ENCODE measurements around the gene CENPT.
"Not testable (repeated sequence)": the region's sequence is repeated elsewhere in the genome, so short reads cannot be mapped to it uniquely, and the experiment has no call there.

CENPT gene

GRCh38 chr16:67845291-67846062 is 2.0 kb downstream of the CENPT start:
- DNase-seq, result no peak

- no peak for DNase-seq
Observed at GRCh38 chr16:67844497-67844896, 3.0 kb downstream of the CENPT start.

GRCh38 chr16:67843343-67843765 is 4.1 kb downstream of the CENPT start:
- DNase-seq, result no peak

GRCh38 chr16:67842509-67843342 is 4.8 kb downstream of the CENPT start:
- DNase-seq, result peak in 1 of 2 experiments; percentile 63

- DNase-seq, result peak; percentile 87 to 94
Observed at GRCh38 chr16:67841816-67842508, 5.5 kb downstream of the CENPT start, which contains the start of gene THAP11. TSS of gene THAP11 (plus strand) at chr16:67842320. CDS start at chr16:67842555, 235 bp downstream.

GRCh38 chr16:67841198-67841815 is 6.2 kb downstream of the CENPT start:
- DNase-seq, result no peak

- no peak for DNase-seq
Observed at GRCh38 chr16:67837811-67838210, 9.7 kb downstream of the CENPT start.

GRCh38 chr16:67837190-67837589 is 10.3 kb downstream of the CENPT start:
- DNase-seq, result not testable (repeated sequence)

- DNase-seq, result no peak
Observed at GRCh38 chr16:67834242-67834614, 13.3 kb downstream of the CENPT start.

GRCh38 chr16:67833415-67834241 is 13.9 kb downstream of the CENPT start:
- DNase-seq, result peak; percentile 41 to 81

- DNase-seq, result no peak
Observed at GRCh38 chr16:67833030-67833414, 14.5 kb downstream of the CENPT start.

GRCh38 chr16:67828651-67829050 is 18.8 kb downstream of the CENPT start:
- DNase-seq, result no peak

GRCh38 chr16:67825906-67826305 is 21.6 kb downstream of the CENPT start:
- no peak for DNase-seq

- no peak for DNase-seq
Observed at GRCh38 chr16:67825119-67825518, 22.4 kb downstream of the CENPT start.

GRCh38 chr16:67822511-67822910 is 25.0 kb downstream of the CENPT start:
- DNase-seq, result no peak

- DNase-seq, result no peak
Observed at GRCh38 chr16:67820608-67821259, 26.8 kb downstream of the CENPT start.

- DNase-seq, result no peak
Observed at GRCh38 chr16:67814567-67814966, 32.9 kb downstream of the CENPT start.

GRCh38 chr16:67811899-67812298 is 35.6 kb downstream of the CENPT start:
- no peak for DNase-seq

- DNase-seq, result no peak
Observed at GRCh38 chr16:67807148-67807682, 40.3 kb downstream of the CENPT start.

GRCh38 chr16:67806428-67807147 is 40.9 kb downstream of the CENPT start, which contains the start of the genes RANBP10 and TSNAXIP1:
TSS of gene RANBP10 (minus strand) at chr16:67806560. CDS start at chr16:67806536, 24 bp downstream.
TSS of gene TSNAXIP1 (plus strand) at chr16:67806889. CDS start at chr16:67807150, 261 bp downstream.
- DNase-seq, result peak; percentile 99

All from SW 1271 (cell line).